Measurements from ENCODE around the gene SERINC5. TPM values are rescaled to one million over a fixed set of nuclear protein-coding genes. Genes with fewer than 3 reads are reported as not detected.
"Not testable (repeated sequence)": the region's sequence is repeated elsewhere in the genome, so short reads cannot be mapped to it uniquely, and the experiment has no call there.

The SERINC5 gene
- total RNA-seq, 2 donors from 2014 or later: 12.8 to 13.9 TPM

- no peak for ATAC-seq (ENCODE audit: insufficient number of reproducible peaks, low FRiP score, low read depth)
- Histone ChIP-seq H3K27ac (no peak overlapping the region), H3K9me3 (no peaks in the 10 kb centered on the region), H3K36me3 (no peaks in the 10 kb centered on the region), H3K27me3 (replicated peaks; ENCODE audit: insufficient read depth) (no peaks in the 10 kb centered on the region), H3K4me3 (no peak overlapping the region), H3K4me1 (ENCODE audit: control insufficient read depth in 1 of 2, low read depth in 2 of 2) (no peaks in the 10 kb centered on the region)
- DNase-seq (ENCODE audit: low spot score): no peak
- no peak for TF ChIP-seq CTCF (IDR thresholded peaks at IDR 0.05)
Observed at GRCh38 chr5:80093796-80094195, 162.1 kb downstream of the SERINC5 start.

- no peak for TF ChIP-seq CTCF (IDR thresholded peaks at IDR 0.05)
- DNase-seq (ENCODE audit: low spot score): no peak
- H3K4me3 ChIP-seq: no peak overlapping the region
- no peak overlapping the region for H3K27ac ChIP-seq
- no peak for ATAC-seq (ENCODE audit: insufficient number of reproducible peaks, low FRiP score, low read depth)
- H3K9me3 ChIP-seq: no peaks in the 10 kb centered on the region
- no peaks in the 10 kb centered on the region for H3K36me3 ChIP-seq
- no peaks in the 10 kb centered on the region for H3K4me1 ChIP-seq (ENCODE audit: control insufficient read depth in 1 of 2, low read depth in 2 of 2)
- no peaks in the 10 kb centered on the region for H3K27me3 ChIP-seq (replicated peaks; ENCODE audit: insufficient read depth)
Observed at GRCh38 chr5:80092486-80093107, 163.3 kb downstream of the SERINC5 start.

GRCh38 chr5:80091792-80092192 lies 164.1 kb downstream of the SERINC5 start:
- DNase-seq (ENCODE audit: low spot score); H3K4me1 ChIP-seq (ENCODE audit: control insufficient read depth in 1 of 2, low read depth in 2 of 2); H3K36me3 ChIP-seq; H3K27me3 ChIP-seq (replicated peaks; ENCODE audit: insufficient read depth); H3K27ac ChIP-seq; H3K9me3 ChIP-seq: not testable (repeated sequence)
- H3K4me3 ChIP-seq: peak overlapping the region; percentile 41
- peak; percentile 80 for TF ChIP-seq CTCF (IDR thresholded peaks at IDR 0.05)
- ATAC-seq (ENCODE audit: insufficient number of reproducible peaks, low FRiP score, low read depth): peak; percentile 56

- Histone ChIP-seq H3K27me3 (replicated peaks; ENCODE audit: insufficient read depth) (no peaks in the 10 kb centered on the region), H3K36me3 (no peaks in the 10 kb centered on the region), H3K4me1 (ENCODE audit: control insufficient read depth in 1 of 2, low read depth in 2 of 2) (no peaks in the 10 kb centered on the region), H3K9me3 (no peaks in the 10 kb centered on the region), H3K27ac (no peak overlapping the region), H3K4me3 (no peak overlapping the region)
- DNase-seq (ENCODE audit: low spot score) (no peak), ATAC-seq (ENCODE audit: insufficient number of reproducible peaks, low FRiP score, low read depth) (no peak)
- no peak for TF ChIP-seq CTCF (IDR thresholded peaks at IDR 0.05)
Observed at GRCh38 chr5:80090884-80091166, 165.0 kb downstream of the SERINC5 start.

- H3K9me3 ChIP-seq: no peaks in the 10 kb centered on the region
- peak overlapping the region; percentile 71 to 75 for H3K27ac ChIP-seq
- no peaks in the 10 kb centered on the region for H3K27me3 ChIP-seq (replicated peaks; ENCODE audit: insufficient read depth)
- peak overlapping the region; percentile 71 for H3K4me3 ChIP-seq
- no peak for DNase-seq (ENCODE audit: low spot score)
- no peaks in the 10 kb centered on the region for H3K36me3 ChIP-seq
- TF ChIP-seq CTCF (IDR thresholded peaks at IDR 0.05): peak; percentile 70
- ATAC-seq (ENCODE audit: insufficient number of reproducible peaks, low FRiP score, low read depth): peak; percentile 45
- H3K4me1 ChIP-seq (ENCODE audit: control insufficient read depth in 1 of 2, low read depth in 2 of 2): peaks cover 3 to 12% of the 10 kb centered on the region in 2 donors
Observed at GRCh38 chr5:80083101-80083890, 172.6 kb downstream of the SERINC5 start.
